ENCODE measurements around the gene ST8SIA5.

DNA sequence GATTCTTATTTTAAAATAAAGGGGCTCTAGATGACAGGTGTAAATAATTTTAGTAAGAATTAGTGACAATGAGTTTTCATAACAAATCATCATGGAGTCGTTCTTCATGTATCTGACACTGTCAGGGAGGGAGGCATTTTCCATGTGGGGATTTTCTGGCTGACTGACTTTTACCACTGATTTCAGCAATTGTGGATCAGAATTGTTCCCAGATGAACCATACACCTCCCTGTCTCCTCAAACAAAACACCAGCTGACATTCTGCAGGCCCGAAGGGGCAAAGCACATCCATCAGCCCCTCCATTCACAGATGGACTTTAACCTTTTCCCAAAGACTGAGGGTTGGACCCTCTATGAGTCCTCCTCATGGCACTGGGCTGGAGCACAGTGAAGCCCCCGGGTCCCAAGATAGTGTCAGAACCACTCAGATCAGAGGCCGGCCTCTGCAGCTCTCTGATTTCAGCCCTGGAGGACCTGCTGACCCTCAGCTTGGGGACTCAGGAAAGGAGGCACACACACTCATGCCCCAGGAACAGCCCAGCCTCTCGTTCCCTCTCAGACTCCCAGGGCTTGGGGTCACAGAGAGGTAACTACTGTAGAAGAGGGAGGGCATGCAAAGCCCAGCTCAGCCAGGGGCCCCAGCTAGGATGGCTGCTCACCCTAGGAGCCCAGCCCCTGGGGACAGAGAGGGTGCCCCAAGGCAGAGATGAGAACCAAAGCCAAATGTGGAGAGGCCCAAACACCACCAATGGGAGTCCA is 56.6 kb downstream of the ST8SIA5 start:
- TF ChIP-seq, protein P1, sequence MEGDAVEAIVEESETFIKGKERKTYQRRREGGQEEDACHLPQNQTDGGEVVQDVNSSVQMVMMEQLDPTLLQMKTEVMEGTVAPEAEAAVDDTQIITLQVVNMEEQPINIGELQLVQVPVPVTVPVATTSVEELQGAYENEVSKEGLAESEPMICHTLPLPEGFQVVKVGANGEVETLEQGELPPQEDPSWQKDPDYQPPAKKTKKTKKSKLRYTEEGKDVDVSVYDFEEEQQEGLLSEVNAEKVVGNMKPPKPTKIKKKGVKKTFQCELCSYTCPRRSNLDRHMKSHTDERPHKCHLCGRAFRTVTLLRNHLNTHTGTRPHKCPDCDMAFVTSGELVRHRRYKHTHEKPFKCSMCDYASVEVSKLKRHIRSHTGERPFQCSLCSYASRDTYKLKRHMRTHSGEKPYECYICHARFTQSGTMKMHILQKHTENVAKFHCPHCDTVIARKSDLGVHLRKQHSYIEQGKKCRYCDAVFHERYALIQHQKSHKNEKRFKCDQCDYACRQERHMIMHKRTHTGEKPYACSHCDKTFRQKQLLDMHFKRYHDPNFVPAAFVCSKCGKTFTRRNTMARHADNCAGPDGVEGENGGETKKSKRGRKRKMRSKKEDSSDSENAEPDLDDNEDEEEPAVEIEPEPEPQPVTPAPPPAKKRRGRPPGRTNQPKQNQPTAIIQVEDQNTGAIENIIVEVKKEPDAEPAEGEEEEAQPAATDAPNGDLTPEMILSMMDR (IDR thresholded peaks at IDR 0.05; ENCODE audit: low read depth, low read length, poor library complexity, severe bottlenecking): no peak
- no peak for TF ChIP-seq EZH2phosphoT487 (IDR thresholded peaks at IDR 0.05; ENCODE audit: borderline replicate concordance, low read length)
